ENCODE data around the gene OR5T1.

OR5T1 gene

GRCh38 chr11:56307836-56308235, 33.9 kb downstream of the OR5T1 start:
- ChIA-PET CTCF (no interaction called here), POLR2A (no interaction called here)
- no peak for TF ChIP-seq CTCF (IDR thresholded peaks at IDR 0.05; ENCODE audit: control extremely low read depth, extremely low read depth, low read depth, missing control alignments)
- no peak for DNase-seq (ENCODE audit: extremely low spot score)

GRCh38 chr11:56314844-56315243, 40.9 kb downstream of the OR5T1 start, which contains the start of gene OR8K3:
Gene OR8K3 (plus strand): TSS chr11:56315144. CDS start chr11:56318307, 3,163 bp downstream.
- no peak for TF ChIP-seq CTCF (IDR thresholded peaks at IDR 0.05; ENCODE audit: control extremely low read depth, extremely low read depth, low read depth, missing control alignments)
- DNase-seq (ENCODE audit: extremely low spot score), result no peak
- CTCF ChIA-PET, result no interaction called here
- POLR2A ChIA-PET, result no interaction called here
